Stimulated activated CD4-positive, alpha-beta T cell treated with anti-CD3 and anti-CD28 coated beads, Interleukin-12 subunit alpha, Interleukin-12 subunit beta, amount 100 ng/mL, for 24 hours (primary cell): ENCODE measurements around the gene SMPD3.

ENCODE experiments used
- DNase-seq, 2 experiments: peaks; one replicate each; pipeline ENCODE4 v3.0.0-alpha.2; 2020; ENCODE audit warnings: low read depth in 2 of 2

SMPD3 gene

GRCh38 chr16:68382296-68382718, 66.0 kb downstream of the SMPD3 start:
- DNase-seq, result no peak

DNA sequence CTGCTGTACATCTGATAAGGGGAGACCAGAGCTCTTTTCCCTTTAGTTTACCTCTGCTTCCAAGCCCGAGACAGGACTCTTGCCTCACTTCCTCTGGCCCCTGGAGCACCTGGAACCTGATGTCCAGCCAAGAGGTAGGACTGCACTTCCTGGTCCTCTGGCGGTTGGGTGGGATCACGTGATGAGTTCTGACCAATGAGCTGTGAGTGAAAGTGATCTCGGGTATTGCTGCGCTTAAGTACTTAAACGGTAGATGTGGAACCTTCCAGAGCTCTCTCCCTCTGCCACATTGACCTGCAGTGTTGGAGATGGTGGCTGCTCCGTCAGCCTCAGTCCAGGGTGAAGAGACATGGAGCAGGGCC, 67.0 kb downstream of the SMPD3 start:
- DNase-seq, result no peak

- DNase-seq, result no peak
Measured at GRCh38 chr16:68380676-68381362, 67.5 kb downstream of the SMPD3 start.

DNA sequence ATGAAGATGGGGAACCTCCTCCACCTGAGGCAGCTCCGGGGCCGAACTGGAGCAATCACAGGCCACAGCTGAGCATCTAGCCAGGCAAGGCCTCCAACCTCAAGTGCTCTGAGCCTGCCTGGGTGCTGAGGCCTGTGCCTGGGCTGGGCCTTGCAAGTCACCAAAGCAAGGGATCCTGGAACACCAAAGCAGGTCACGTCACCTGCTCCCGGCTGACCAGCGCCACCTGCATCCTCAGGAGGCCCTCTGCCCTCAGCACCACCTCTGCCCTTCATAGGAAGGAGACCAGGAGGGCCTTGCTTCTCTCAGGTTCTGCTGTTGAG, 68.0 kb downstream of the SMPD3 start:
- no peak for DNase-seq

DNA sequence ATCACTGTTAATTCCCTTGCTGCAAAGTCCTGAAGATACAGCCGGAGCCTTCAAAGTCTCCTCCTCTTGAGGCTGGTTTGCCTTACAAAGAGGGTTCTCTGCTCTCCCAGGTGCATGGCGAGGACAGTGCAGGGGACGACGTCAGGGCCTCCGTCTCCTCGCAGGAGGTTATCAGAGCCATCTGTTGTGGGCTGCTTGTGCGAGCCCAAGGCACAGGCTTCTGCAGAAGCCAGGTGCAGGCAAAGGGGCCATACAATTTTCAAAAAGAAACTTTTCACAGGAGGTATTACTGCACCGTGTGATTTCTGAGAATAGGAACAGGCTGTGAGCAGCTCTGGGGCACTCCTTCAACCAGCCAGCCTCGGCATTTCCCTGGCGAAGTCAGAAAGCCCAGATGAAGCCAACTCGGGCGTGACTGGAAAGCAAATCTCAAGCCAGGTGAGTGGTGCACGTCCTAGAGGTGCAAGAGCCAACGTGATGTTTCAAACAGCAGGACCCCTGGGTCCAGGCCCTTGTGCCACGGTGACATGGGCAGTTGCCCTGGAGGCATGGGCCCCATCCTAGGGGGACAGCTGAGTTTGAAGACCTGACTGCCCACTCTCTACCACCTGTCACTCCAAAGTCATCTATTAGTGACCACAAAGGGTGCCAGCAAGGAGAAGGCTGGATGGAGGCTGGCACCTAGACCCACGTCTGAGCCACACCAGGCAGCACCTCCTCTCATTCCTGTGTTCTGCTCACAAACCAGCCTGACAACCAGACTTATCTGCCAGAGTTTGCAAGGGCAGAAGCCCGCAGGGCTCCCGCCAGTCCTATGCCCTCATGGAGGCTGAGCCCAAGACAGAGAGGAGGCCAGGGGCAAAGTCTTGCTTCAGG, 68.6 kb downstream of the SMPD3 start:
- no peak for DNase-seq

GRCh38 chr16:68378436-68379415, 69.6 kb downstream of the SMPD3 start:
- no peak for DNase-seq

DNA sequence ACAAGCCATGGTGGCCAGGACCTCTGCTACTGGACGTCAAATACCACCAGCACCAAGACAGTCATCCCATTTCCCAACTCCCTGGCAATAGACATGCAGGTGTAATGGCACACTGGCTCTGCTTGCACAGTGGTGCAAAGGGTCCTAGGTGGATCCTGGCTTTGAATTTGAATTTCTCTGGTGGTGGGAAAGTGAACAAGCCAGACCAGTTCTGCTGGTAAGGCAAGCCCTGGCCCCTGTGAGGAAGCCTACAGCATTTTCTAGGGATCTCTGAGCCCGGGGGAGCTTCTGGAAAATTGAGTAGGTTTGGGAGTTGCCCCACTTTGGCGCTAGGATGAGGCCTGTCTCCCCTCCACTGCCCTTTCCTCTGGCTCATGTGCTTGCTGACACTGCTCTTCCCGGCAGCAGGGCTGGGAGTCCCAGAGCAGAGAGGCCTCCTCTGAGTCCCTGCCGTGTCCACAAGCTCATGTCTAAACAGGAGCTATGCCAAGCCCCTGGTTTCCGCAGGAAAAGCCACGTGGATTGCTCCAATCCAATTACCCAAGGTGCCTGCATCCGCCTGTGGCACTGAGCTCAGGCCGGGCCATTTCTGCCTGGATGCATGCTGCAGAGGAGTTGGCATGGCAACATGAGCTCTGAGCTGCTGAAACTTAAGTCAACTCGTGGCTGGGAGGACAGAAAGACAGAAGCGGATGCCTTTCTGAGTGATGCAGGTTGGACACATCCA, 70.5 kb downstream of the SMPD3 start:
- no peak for DNase-seq

DNA sequence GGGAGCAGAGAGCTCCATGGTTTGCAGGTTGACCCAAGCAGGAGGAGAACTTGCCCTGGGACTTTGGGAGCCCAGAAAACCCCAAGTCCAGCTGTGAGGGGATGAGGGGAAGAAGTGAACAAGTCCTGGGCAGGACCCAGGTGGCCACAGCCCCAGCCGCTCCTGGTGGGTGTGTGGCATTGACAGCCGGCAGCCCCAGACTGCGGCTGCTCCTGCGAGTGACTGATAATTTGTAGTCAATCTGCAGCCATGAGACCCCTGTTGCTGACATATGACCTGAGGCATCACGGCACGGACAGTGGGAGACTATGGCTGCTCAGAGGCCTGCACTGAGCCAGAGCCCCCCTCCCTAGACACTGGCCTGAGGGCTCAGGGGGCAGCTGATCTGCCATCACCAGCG, 71.1 kb downstream of the SMPD3 start:
- no peak for DNase-seq

GRCh38 chr16:68376590-68376989, 71.7 kb downstream of the SMPD3 start:
- DNase-seq, result no peak

DNA sequence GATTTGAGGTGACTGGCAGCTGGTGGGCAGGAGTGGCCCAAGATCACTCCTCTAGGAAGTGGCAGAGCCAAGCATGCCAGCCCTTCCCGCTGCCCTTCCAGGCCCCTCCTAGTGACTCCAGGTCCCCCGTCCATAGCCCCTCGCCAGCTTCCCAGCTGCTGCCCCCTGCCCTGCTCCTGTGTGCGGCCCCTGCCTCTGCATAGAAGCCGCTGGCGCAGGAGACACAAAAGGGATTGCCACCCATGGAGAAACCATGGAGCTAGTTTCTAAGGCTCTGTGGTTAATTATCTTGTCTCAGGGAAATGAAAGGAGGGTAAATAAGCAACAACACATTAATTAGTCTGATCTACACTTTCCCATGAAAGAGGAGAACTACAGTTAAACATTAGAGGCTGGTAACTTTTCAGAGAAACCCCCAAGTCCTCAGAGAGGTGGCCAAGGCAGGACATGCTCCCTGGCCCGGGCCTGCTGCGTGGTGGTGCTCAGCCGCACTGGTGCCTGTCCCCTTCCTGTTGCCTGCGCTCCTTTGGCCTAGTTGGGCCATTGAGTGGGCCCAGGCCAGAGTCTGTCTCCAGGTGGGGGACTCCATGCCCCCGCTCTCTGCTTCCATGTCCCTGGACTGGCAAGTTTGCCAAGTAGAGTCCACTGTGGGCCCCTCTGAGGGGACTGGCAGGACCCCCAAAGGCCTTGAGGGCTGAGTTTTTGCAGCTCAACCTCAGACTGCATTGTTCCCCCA, 72.3 kb downstream of the SMPD3 start:
- DNase-seq, result no peak

- no peak for DNase-seq
Measured at GRCh38 chr16:68374961-68375660, 73.2 kb downstream of the SMPD3 start.

DNA sequence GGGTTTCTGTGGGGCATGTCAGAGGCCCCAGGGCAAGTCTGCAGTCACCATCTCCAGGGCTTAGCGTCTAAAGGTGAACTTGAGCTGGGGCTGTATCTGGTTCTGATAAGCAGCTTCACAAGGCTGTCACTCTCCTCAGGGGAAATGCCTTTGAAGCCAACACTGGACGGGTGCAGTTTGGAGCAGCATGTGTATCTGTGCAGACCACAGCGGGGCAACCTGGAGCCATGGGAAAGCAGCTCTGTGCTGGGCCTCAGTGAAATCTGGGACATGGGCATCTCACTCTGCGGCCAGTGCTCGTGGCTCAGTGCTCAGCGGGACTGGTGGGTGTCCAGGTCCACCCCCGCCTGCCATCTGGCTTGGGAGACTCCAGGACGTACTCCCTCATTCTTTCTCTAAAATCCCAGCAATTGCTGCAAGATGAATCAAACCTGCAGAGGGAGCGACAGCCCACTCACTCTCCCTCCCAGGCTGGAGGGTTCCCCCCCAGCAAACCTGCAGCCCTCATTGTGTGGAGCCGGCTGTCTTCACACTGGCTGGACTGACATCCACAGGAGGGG, 74.0 kb downstream of the SMPD3 start:
- DNase-seq, result no peak

DNA sequence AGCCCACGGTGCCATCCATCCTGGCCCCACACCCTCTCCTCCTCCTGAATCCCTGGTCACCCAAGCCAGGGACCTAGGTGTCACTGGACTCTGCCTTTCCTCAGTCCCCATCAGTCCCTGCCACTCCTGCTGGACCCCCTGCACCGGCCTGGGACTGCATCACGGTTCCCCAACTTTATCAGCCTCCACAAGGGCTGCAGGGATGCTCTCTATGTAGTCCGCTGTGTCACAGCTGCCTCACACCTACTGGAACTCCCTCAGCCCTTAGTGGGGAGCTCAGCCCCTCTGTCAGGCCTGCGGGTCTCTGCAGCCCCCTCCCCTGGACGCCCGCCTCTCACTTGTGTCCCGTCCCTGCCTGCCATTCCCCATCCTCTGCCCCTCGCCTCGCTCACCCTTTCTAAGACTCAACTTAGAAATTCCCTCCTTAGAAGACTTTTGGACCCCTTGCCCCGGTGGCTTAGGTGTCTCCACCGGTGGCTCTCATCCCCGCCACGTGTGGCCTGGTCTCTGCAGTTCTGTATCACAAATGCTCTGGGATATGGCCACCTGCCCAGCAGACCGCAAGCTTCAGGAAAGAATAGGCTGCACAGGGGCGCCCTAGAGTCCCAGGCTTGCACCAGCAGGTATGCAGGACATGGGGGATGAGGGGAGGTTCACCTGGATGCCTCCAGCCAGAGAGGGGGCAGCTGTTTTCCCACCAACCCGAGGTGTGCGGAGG, 74.6 kb downstream of the SMPD3 start:
- no peak for DNase-seq

DNA sequence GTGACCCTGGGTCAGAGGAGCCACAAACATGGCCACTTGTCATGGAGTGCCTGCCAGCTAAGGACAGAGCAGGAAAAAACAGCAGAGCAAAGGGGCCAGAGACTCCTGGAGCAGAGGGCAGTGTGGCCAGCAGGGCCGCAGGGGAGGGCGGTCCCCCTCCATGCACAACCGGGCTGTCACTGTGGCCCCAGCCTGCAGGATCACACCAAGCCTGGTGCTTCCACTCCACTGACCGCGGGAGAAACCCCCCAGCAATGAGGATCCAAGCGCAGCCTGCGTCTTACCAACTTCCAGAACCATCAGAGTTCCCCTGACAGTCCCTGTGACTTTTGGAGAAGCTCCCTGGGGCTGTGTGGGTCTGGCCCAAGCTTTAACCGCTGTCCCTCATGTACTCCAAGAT, 75.5 kb downstream of the SMPD3 start:
- no peak for DNase-seq

- DNase-seq, result no peak
Measured at GRCh38 chr16:68372381-68372720, 76.0 kb downstream of the SMPD3 start.

GRCh38 chr16:68371706-68372380, 76.5 kb downstream of the SMPD3 start:
- DNase-seq, result no peak

- no peak for DNase-seq
Measured at GRCh38 chr16:68371276-68371651, 77.0 kb downstream of the SMPD3 start.

- DNase-seq, result no peak
Measured at GRCh38 chr16:68370581-68371275, 77.6 kb downstream of the SMPD3 start.
